Myocyte (in vitro differentiated cells): ENCODE results near the gene IBA57. TPM values are rescaled to one million over a fixed set of nuclear protein-coding genes. Genes with fewer than 3 reads are reported as not detected.

Experiments used
- DNase-seq: peaks from one replicate; pipeline ENCODE4 v3.0.0-alpha.2; 2012; ENCODE audit warnings: low read depth
- total RNA-seq: library from RNA; depleted of rRNA; stranded (reverse); fragments of >200 nt; gene quantifications from 2 replicates; pipeline ENCODE4 v1.2.3, GENCODE V29; 2014

The IBA57 gene
- total RNA-seq, 1 donor from 2014 or later: 1.9 TPM

DNA sequence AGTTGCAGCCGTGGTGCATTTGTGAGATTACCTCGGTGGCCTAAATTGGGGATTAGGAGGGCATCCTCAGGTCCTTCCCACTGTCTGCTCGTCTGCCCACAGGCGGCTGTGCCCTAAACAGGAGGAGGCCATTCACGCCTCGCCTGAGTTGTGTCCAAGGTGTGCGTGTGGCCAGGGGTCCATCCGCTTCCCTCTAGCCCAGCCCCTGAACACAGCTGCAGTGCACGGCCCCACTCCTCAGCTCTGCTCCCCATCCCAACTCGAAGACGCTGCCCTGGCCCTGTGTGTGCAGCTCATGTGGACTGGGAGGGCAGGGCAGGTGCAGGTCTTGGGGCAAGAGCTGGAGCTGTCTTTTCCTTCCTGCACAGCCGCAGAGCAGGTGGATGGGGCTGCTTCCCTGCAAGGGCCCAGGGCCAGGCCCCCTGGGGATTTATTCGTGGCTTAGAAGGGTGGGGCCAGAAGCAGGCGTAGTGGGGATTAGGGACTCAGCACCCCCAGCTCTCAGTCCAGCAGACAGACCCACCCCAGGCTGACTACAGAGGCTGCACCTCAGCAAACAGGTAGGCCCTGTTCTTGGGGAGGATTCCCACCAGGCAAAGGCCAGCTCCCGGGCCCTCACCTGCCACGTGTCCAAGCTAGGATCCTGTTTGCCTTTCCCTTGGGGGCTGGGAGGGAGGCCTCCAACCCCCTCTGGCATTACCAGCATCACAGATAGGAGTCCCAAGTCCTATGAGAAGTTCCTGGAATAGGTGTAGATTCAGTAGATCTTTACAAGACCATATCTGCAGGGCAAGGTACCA is 21.2 kb upstream of the IBA57 start:
- no peak for DNase-seq

DNA sequence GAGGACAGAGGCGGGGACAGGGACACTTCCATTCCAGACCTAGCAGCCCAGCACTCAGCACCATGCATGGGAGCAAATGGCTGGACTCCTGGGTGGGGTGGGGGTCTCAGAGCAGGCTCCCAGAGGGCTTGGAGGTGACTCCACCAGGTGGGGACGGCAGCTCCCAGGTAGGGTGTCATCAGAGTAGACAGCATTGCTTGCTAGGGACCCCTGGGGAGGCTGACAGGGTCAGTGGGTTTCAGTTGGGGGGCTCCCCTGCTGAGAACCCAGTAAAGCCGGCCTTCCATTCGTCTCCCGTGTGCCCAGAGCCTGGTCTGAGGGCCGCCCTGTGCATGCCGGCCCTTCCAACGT is 20.6 kb upstream of the IBA57 start:
- DNase-seq: no peak

DNA sequence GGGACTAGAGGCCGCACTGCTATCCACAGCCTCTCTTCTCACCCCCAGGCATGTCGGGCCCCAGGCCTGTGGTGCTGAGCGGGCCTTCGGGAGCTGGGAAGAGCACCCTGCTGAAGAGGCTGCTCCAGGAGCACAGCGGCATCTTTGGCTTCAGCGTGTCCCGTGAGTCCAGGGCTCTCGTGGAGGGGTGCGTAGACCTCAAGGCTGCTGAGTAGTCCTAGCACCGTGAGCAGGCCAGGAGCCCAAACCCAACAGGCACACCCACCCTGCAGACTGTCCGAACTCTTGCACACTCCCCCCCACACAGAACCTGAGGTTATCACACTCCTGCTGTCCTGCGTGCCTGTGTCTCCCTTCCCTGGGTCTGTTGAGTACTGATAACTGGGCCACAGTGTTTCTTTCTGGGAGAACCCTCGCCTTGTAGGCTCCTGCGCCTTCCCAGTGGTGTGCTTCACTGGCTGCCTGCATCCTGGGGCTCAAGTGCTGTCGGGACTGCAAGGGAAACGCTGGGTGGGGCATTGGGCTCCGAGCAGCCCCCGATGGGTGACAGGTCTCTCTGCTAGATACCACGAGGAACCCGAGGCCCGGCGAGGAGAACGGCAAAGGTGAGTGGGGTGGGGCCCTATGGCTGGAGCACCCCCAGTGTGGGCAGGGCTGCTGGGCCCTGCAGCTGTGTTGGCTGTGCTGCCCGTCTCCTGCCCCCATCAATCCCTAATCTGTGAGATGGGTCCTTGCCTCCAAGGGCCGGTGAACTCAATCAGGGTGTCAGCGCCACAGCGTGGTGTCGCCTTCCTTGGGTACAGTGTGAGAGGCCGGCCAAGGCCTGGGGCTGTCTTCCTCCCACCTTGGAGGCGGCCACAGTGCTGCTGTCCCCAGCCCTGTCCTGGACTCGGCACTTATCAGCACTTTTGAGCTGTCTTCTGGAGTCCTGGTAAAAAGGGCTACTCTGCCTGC is 19.9 kb upstream of the IBA57 start:
- no peak for DNase-seq

DNA sequence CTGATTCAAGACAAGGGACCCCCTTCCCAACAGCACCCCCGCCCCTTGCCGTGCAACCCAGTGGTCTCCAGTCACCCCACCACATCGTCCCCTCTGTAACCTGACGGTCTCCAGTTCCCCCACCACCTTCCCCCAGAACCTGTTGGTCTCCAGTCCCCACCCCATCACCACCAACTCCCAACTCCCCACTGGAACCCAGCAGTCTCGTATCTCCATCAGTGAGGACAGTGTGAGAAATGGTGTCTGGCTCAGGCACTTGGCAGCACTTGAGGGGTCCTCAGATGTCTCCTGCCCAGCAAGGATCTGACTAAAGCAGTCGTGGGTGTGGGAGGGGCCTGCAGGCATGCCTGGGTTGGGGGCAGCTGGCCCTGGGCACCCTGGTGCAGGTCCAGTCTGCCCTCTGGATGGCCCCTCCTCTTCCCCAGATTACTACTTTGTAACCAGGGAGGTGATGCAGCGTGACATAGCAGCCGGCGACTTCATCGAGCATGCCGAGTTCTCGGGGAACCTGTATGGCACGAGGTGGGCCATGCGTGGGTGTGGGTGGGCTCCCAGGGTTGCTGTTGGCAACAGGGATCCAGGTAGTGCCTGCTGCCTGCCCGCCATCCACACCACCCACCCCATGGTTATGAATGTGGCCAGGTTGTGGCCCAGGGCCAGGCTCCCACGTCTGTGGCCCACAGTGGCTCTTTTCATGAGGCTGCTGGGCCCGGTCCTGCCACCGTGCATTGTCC is 19.0 kb upstream of the IBA57 start:
- DNase-seq: no peak

DNA sequence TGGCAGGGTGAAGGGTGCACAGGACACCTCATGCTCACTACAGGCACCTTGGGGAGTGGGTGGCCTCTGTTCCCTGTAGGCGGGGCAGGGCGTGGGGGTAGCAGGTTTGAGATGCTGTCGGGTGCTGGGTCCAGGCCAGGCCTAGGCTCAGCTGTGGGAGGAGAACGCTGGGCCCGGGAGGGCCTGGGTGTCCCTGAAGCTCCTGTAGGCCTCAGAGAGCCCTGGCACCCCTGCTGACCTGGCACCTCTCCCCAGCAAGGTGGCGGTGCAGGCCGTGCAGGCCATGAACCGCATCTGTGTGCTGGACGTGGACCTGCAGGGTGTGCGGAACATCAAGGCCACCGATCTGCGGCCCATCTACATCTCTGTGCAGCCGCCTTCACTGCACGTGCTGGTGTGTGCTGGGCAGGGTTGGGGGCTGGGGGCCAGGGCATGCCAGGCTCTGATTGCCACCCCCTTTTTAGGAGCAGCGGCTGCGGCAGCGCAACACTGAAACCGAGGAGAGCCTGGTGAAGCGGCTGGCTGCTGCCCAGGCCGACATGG is 18.4 kb upstream of the IBA57 start:
- DNase-seq: no peak

DNA sequence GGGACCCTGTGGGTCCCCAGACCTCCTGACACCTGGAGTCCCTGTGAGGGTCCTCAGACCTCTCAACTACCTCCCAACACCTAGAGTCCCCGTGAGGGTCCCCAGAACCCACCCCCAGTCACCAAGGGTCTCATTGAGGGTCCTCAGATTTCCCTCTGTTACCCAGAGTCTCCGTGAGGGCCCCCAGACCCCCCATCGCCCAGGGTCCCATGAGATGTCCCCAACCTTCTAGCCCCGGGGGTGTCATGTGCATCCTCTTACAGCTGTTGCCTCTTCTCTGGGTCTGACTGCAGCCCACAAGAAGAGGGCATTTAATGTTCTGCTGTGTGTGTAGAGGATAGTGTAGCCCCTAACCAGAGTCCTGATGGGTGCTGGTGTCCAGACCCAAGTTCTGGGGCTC is 17.8 kb upstream of the IBA57 start:
- DNase-seq: no peak

DNA sequence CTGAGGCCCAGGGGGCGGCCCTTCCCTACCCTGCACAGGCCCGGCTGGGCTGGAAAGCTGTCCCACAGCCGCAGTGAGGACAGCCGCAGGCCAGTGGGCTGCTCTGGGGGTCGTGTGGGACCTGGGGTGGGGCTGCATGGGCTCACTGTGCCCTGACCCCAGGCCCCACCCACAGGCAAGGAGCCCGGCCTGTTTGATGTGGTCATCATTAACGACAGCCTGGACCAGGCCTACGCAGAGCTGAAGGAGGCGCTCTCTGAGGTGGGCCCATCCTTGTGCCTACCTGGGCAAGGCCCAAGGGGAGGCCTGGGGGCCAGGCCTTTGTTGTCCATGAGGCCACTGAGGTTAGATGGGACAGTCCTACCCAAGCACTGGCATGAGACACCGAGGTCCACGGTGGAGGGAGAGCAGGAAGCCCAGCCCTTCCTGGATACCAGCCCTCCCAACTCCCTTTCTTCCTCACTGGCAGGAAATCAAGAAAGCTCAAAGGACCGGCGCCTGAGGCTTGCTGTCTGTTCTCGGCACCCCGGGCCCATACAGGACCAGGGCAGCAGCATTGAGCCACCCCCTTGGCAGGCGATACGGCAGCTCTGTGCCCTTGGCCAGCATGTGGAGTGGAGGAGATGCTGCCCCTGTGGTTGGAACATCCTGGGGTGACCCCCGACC is 17.3 kb upstream of the IBA57 start:
- no peak for DNase-seq

DNA sequence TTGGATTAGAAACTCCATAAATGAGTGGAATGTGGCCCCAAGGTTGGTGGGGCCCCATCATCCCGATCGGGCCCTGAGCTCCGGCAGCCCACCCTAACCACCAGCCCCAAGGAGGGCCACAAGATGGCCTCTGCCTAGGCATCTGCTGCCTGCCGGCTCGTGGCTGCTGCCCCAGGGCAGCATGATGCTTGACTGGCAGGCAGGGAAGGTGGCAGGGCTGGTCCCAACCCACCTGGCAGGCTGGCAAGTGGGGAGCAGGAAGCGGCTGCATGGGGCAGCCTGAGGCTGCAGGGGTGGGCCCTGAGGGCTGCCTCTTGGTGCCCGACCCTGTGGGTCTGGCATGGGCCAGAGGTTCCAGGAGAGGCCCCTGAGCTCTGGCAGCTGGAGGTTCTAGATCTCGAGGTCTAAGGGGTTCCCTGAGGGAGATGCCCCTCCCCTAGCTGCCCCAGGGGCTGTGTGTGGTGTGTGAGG is 16.6 kb upstream of the IBA57 start:
- no peak for DNase-seq

DNA sequence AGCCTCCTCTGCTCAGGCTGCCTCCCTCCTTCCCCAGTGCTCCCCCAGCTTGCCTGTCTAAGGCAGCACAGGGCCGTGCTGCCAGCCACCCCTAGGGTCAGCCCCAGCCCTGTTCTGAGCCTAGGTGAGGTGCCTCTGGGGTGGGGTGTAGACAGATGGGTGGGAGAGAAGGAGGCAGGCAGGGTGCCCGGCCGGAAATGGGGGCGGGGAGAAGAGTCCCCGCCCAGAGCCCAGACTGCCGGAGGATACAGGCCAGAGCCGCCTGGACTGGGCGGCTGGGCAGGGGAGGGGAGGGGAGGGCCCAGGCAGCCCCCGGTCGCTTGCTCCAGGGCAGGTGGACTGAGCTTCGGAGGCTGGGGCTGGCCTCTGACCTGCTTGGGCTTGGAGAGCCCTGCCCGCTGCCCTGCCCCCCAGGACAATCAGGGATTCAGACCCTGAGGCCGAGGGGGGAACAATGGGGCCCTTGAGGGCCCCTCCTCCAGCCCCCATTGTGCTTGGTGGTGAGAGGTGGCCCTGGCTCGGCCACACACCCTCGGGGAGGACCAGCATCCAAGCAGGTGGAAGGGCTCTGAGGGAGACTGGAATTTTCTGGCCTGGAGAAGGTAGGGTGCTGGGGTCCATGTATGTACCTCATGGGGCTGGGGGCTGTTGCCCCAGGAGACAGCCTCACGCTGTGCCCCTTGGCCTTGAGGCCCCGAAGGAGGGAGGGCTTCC is 16.0 kb upstream of the IBA57 start, which contains the start of gene GJC2:
Gene GJC2 (plus strand): TSS at position 525 of the 714 bp plus-strand sequence. CDS start 7,829 bp downstream, outside the sequence.
- no peak for DNase-seq

DNA sequence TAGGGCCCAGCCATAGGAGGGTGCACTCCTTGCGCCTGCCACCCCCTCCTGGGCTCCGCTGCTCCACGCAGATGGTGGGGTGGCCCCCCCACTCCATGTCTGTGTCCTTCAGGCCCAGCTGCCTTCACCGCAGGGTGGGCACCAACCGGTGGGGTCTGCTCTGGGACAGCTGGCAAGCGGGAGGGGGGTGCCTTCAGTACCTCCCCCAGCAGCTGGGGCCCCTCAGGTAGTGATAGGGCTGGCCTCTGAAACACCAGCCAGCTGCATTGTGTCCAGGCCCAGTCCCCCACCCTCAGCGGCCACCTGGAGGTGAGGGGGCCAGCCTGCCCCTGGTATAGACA is 15.5 kb upstream of the IBA57 start:
- DNase-seq: no peak

DNA sequence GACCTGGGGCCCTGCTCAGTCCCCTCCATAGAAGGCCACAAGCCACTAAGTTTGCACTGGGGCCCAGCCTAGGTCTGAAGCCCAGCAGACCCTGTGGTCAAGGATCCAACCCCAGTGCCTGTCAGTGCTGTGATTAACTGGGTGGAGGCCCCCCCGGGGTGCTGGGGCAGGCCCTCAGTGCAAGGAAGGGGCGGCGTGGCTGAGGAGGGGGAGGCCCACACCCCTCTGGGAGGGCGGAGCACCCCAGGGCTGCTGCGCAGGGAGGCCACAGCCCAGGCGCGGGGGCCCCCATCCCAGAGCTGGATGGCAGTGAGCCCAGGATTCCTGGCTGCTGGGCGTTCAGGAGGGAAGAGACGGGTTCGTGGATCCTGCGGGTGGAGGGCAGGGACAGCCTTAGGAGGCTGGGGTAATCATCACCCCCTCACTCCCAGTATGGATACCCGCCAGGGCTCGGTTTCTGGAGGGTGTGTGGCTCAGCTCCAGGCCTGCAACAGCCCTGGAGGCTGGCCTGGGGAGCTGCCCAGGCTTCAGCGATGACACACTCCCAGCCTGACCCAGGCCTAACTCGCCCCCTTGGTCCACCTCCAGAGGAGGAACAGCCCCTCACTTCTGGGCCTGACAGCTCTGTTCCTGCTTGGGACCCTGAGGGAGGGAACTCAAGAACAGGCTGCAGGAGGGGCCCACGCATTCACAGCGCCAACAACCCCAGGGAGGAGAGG is 15.0 kb upstream of the IBA57 start:
- peak; percentile 39 for DNase-seq

DNA sequence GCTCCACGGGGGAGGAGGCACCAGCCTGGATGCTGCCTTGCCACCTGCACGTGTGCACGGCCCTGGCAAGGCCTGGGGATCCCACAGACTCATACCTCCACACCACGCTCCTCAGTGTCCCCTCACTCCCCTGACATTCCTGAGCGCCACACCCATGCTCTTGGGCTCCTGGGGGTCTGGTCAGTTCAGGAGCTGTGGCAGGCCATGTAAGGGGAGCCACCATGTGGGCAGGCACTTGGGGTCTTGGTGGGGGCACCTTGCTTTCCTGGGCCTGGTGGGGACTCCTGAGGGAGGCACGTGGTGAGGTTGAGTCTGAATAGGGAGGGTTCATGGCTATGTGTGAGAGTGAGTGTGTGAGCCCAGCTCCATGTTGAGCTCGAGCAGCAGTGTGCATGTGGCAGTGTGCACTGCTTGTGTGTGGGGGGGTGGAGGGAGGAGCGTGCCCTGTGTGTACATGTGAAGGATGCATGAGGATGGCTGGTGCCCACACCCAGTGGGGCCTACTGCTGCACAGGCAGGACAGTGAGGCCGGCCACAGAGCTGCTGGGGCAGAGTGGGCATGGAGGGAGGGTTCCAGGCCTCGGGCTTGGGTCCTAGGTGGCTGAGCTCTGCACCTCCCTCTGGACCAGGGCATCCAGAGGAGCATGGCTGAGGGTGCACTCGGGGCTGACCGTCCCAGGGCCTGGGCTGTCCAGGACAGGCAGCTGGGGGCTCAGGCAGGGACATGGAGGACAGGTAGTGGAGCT is 14.3 kb upstream of the IBA57 start:
- DNase-seq: no peak

DNA sequence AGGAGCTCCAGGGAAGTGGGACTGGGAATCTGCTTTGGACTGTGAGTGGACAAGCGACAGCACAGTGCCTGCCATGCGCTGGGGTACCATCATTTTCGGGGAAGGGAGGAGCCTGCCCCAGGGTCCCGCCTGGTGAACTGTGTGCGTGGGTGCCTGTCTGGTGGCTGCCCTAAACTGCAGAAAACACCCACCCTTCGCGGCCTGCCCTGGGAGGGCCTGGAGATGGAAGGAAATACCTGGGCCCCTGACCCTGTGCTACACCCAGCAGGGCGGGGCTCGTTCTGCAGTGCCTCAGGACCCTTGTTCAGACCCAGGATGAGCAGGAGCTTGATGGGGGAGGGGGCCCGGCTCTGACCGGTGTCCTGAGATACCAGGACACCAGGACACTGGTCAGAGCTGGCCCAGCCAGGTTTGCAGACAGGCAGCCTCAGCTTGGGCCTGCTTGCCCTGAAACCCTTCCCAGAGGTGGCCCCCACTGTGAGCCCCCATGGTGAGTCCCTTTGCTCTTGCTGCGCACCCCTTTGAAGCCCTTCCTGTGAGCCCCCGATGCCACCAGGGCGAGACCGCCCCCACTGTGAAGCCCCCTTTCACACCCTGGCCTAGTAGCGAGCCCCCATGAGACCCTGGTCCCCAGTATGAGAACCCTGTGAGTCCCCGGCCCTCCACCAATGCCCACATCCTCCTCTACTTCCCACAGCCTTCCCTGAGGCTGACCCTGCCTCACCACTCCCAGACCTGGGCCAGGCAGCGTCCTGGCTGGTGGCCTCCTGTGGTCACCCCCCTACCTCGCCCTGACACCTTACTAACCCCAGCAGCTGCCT is 13.3 kb upstream of the IBA57 start:
- no peak for DNase-seq

DNA sequence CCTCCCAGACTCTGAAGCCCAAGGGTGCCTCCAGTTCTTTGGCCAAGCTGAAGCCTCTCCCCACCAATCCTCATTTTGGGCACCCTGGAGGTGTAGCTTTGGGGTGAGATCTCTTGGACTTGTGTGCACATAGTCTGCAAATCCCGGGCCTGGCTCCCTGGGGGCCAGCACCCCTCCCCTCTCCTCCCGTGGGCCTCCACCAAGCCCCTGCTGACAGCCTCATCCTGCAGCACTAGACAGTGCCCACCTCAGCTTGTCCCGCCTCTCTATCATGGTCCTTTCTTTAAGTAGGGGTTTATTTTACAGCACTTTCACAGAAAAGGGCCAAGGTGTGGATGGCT is 12.7 kb upstream of the IBA57 start:
- DNase-seq: no peak

DNA sequence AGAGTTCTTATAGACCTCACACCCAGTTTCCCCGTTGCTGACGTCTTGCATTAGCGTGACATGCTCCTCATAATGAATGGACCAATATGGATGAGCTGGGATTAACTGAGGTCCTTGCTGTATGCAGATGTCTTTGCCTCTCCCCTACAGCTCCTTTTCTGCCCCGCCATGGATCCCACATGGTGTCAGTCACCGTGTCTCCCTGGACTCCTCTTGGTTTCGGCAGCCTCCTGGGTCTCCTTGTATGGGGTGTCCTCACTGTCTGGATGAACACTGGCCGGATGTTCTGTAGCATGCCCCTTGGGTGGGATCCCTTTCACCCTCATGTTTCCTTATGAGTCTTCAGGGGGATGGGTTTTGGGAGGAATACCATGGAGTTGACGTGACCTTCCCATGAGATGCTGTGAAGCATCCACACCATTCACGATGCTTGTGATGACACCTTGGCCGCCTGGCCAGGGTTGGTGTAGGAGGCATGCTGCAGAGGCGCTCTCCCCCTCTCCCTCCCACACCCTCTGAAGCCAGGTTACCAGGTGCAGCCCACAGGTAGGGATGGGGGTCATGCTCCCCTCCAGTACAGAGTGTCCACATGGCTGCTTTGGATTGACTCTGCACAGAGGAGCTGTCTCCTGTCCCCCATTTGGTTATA is 11.5 kb upstream of the IBA57 start:
- DNase-seq: no peak

DNA sequence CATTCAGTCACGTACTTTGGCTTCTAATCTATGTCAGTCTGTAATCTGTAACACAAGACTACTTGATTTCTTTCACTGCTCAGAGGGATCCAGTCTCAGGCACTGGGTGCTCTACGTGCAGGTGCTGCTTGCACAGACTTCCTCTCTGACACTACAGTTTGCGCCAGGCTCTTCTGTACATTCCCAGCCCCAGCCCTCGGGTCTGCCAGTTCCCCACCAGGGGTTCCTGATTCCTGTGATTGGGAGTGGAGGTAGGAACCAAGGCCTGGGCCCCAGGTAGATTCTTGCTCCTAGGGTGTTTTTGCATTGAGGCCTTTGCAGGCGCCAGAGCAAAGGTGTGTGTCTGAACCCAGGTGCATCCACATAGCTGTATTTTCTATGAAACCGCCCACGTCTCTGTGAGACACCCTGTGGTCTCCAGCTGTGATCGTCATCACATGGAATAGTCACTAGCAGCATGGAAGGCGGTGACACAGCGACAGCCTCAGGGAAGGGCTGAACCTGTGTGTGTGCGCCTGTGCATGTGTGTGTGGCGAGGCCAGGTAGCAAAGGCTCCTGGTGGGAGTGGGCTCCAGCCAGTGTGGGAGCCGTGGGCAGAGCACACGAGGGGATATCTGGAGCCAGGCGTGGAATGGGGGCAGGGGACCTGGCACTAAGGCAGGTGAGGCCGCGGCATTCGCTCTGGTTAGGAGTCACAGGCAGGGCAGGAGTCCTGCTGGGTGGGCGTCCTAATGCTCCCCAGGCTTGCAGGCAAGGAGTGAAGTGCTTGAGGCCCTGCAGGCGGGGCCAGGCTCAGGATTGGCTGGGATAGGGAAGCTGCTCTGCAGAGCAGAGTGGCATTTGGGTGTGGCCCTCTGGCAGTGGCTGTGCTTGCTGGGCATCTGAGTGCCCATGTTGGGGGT is 10.7 kb upstream of the IBA57 start:
- peak; percentile 16 for DNase-seq
